HUES6 (cell line): ENCODE data around the gene TJP1.

Experiments
- H3K27ac ChIP-seq: 2 replicates; pipeline ENCODE4 v1.7.0; 2013; ENCODE audit warnings: low read depth, mild to moderate bottlenecking, low read length, inconsistent platforms
- H3K27me3 ChIP-seq: 2 replicates; pipeline ENCODE4 v1.6.1; 2013; ENCODE audit warnings: low read length; ENCODE audit not compliant: control insufficient read depth, insufficient read depth
- H3K36me3 ChIP-seq: 2 replicates; pipeline ENCODE4 v1.6.1; 2013; ENCODE audit warnings: low read length; ENCODE audit not compliant: control insufficient read depth, insufficient read depth
- H3K4me1 ChIP-seq: 2 replicates; pipeline ENCODE4 v1.6.1; 2013; ENCODE audit warnings: low read length; ENCODE audit not compliant: control insufficient read depth, insufficient read depth
- H3K4me3 ChIP-seq: 2 replicates; pipeline ENCODE4 v1.5.1; 2013; ENCODE audit warnings: low read depth, low read length
- H3K9ac ChIP-seq: one replicate; pipeline ENCODE4 v1.6.1; 2013; ENCODE audit warnings: mild to moderate bottlenecking, low read length
- H3K9me3 ChIP-seq: 2 replicates; pipeline ENCODE4 v1.6.1; 2013; ENCODE audit warnings: low read depth, low read length; ENCODE audit not compliant: control insufficient read depth, insufficient read depth

The TJP1 gene

GRCh38 chr15:29688506-29689286 lies 133.6 kb downstream of the TJP1 start:
- Histone ChIP-seq H3K9me3 (no peaks in the 10 kb centered on the region), H3K27ac (no peak overlapping the region), H3K27me3 (no peaks in the 10 kb centered on the region), H3K4me1 (peaks cover 4% of the 10 kb centered on the region; the same call in 1 of the 2 replicates), H3K9ac (no peak overlapping the region), H3K4me3 (no peak overlapping the region), H3K36me3 (no peaks in the 10 kb centered on the region)

- Histone ChIP-seq H3K9me3 (no peaks in the 10 kb centered on the region), H3K9ac (no peak overlapping the region)
Measured at GRCh38 chr15:29687939-29688505, 134.2 kb downstream of the TJP1 start.

GRCh38 chr15:29687204-29687815 lies 135.0 kb downstream of the TJP1 start:
- Histone ChIP-seq H3K36me3 (no peaks in the 10 kb centered on the region), H3K4me1 (peaks cover 4% of the 10 kb centered on the region; the same call in 1 of the 2 replicates), H3K4me3 (no peak overlapping the region), H3K27ac (no peak overlapping the region), H3K9ac (no peak overlapping the region), H3K9me3 (no peaks in the 10 kb centered on the region), H3K27me3 (no peaks in the 10 kb centered on the region)

More at GRCh38 chr15:29687939-29688505, 134.2 kb downstream of the TJP1 start:
- no peak overlapping the region for H3K27ac ChIP-seq
- H3K4me3 ChIP-seq, result no peak overlapping the region
- peaks cover 4% of the 10 kb centered on the region; the same call in 1 of the 2 replicates for H3K4me1 ChIP-seq
- H3K36me3 ChIP-seq, result no peaks in the 10 kb centered on the region
- H3K27me3 ChIP-seq, result no peaks in the 10 kb centered on the region

- Histone ChIP-seq H3K27me3 (no peaks in the 10 kb centered on the region), H3K4me1 (peaks cover 4% of the 10 kb centered on the region; the same call in 1 of the 2 replicates), H3K9me3 (no peaks in the 10 kb centered on the region), H3K4me3 (no peak overlapping the region), H3K9ac (no peak overlapping the region), H3K36me3 (no peaks in the 10 kb centered on the region), H3K27ac (no peak overlapping the region)
Measured at GRCh38 chr15:29686445-29687203, 135.6 kb downstream of the TJP1 start.

- Histone ChIP-seq H3K27ac (no peak overlapping the region), H3K9me3 (no peaks in the 10 kb centered on the region), H3K4me1 (peaks cover 2% of the 10 kb centered on the region; the same call in 1 of the 2 replicates), H3K9ac (no peak overlapping the region), H3K4me3 (no peak overlapping the region), H3K27me3 (no peaks in the 10 kb centered on the region), H3K36me3 (no peaks in the 10 kb centered on the region)
Measured at GRCh38 chr15:29686079-29686425, 136.2 kb downstream of the TJP1 start.

GRCh38 chr15:29685156-29686078 lies 136.9 kb downstream of the TJP1 start:
- Histone ChIP-seq H3K9ac (no peak overlapping the region), H3K9me3 (no peaks in the 10 kb centered on the region), H3K27ac (no peak overlapping the region), H3K36me3 (no peaks in the 10 kb centered on the region), H3K27me3 (no peaks in the 10 kb centered on the region), H3K4me3 (no peak overlapping the region), H3K4me1 (no peaks in the 10 kb centered on the region)

- no peaks in the 10 kb centered on the region for H3K27me3 ChIP-seq
- no peak overlapping the region for H3K9ac ChIP-seq
- no peaks in the 10 kb centered on the region for H3K36me3 ChIP-seq
- no peak overlapping the region for H3K27ac ChIP-seq
- H3K4me3 ChIP-seq, result no peak overlapping the region
- no peaks in the 10 kb centered on the region for H3K9me3 ChIP-seq
- H3K4me1 ChIP-seq, result peaks cover 4% of the 10 kb centered on the region; the same call in 1 of the 2 replicates
Measured at GRCh38 chr15:29682781-29683180, 139.5 kb downstream of the TJP1 start.

- Histone ChIP-seq H3K9ac (no peak overlapping the region), H3K27me3 (no peaks in the 10 kb centered on the region), H3K36me3 (no peaks in the 10 kb centered on the region), H3K4me3 (no peak overlapping the region), H3K4me1 (peaks cover 7% of the 10 kb centered on the region; the same call in 1 of the 2 replicates), H3K27ac (no peak overlapping the region), H3K9me3 (no peaks in the 10 kb centered on the region)
Measured at GRCh38 chr15:29682361-29682760, 139.9 kb downstream of the TJP1 start.

- no peak overlapping the region for H3K4me3 ChIP-seq
- H3K27ac ChIP-seq, result no peak overlapping the region
- H3K9ac ChIP-seq, result no peak overlapping the region
- peaks cover 11% of the 10 kb centered on the region; the same call in 1 of the 2 replicates for H3K4me1 ChIP-seq
- no peaks in the 10 kb centered on the region for H3K27me3 ChIP-seq
- H3K36me3 ChIP-seq, result no peaks in the 10 kb centered on the region
- no peaks in the 10 kb centered on the region for H3K9me3 ChIP-seq
Measured at GRCh38 chr15:29681946-29682345, 140.3 kb downstream of the TJP1 start.

- no peak overlapping the region for H3K27ac ChIP-seq
- H3K9ac ChIP-seq, result no peak overlapping the region
- no peaks in the 10 kb centered on the region for H3K9me3 ChIP-seq
- no peaks in the 10 kb centered on the region for H3K36me3 ChIP-seq
- no peak overlapping the region for H3K4me3 ChIP-seq
- no peaks in the 10 kb centered on the region for H3K27me3 ChIP-seq
- H3K4me1 ChIP-seq, result peaks cover 16% of the 10 kb centered on the region; the same call in 1 of the 2 replicates
Measured at GRCh38 chr15:29681166-29681845, 141.0 kb downstream of the TJP1 start.
